NOMO-1 treated with dmso at 0.1 percent for 144 hours (cell line): ENCODE results near the gene GP1BA.

Source experiments
- DNase-seq: peaks from one replicate; lab custom pipeline; 2025; ENCODE audit not compliant: unreplicated experiment; lab: John Stamatoyannopoulos, UW

The GP1BA gene

GRCh38 chr17:4971826-4972225, 39.7 kb downstream of the GP1BA start:
- DNase-seq = no peak

DNA sequence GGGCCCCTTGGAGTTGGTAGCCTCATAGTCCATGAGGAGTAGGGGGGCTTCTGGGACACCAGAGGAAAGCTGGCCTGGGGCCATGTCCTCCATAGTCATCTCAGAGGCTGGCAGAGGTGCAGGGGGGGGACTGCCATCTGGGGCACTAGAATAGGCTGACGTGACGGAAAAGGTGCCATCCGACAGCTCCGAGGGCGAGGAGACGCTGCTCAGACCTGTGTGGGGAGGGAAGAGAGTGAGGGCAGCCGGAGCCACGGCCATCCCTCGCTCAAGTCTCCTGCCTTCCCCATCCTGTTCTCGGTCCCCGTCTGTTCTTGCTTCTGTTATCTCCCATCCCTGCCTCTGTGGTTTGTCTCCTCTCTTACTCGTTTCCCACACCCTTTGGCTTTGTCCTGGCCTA, 40.2 kb downstream of the GP1BA start:
- no peak for DNase-seq

- DNase-seq = no peak
These were observed 40.7 kb downstream of the GP1BA start for GRCh38 chr17:4972752-4973151.

- DNase-seq = no peak
These were observed 41.4 kb downstream of the GP1BA start for GRCh38 chr17:4973256-4974114.

DNA sequence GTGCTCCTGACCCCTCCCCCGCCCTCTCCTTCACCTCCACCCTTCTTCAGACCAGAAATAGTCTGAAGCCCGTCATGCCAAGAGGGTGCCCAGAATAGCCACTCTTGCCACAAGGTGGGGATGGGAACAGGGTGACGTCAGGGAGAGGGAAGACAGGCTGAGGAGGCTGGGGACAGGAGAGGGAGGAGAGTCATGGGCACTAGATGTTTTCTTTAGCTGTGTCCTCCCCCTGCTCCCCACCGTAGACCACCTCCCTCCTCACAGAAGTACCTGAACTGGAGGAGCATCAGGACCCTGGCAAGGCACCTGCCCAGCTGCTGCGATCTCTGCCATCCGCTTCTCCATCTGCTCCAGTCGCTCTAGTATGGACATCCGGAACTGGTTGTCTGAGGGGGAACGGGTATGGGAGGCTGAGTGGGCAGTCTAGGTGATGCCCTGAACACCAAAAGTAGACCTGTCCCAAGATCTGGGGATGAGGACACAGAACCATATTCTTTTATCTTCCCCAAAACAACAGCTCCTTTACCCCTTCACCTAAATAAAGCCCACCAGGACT, 42.1 kb downstream of the GP1BA start:
- DNase-seq = no peak

DNA sequence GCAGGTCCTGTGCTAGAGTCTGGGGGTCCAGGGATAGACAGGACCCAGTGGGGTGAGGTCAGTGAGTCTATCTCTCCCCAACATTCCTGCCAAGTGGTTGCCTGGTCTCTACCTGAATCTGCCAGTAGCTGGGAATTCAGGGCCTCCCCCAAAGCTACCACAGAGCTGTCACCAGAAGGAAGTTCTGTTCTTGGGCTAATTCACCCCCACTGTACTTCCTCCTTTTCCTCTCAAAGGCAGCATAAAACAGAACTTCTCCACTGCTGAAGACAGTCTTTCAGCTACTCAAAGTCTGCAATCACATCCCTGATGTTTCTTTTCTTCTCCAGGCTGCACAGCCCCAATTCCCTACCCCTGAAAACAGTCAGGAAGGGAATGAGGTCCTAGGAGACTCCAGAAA, 46.6 kb downstream of the GP1BA start:
- DNase-seq = peak; percentile 60

DNA sequence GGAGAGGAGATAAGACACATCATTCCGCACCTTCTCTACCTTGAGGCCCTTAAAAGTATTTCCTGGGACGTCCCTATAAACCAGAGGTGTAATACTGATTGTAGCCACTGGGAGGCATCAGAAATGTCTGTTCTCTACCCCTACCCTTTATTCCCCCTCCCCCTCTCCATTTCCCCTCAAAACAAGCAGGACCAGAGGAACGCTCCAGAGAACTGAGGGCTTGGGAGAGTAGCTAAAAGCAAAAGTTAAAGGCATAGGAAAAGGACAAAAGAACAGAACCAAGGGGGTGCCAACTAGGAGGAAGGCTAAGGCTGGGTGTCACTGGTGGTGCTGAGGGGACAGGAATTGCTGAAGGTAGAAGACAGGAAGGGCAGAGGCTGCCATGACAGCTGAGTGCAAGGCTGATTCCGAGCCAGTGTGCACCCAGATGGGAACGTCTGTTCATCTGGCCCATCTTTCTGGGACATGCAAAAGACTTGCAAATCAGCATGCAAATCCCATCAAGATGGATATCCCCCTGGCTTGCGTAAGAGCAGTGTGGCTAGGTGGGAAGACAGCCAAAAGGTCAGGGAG, 48.7 kb downstream of the GP1BA start:
- DNase-seq = no peak

- no peak for DNase-seq
These were observed 50.2 kb downstream of the GP1BA start for GRCh38 chr17:4982305-4982704.
